HTERT RPE-1 (cell line): ENCODE data around the gene FAM107B.

Experiments used
- in situ Hi-C: fragments of 300-500 bp; cut with MboI; formaldehyde crosslinking; loops from 4 replicates; pipeline ENCODE4 v1.14.3; 2020; ENCODE audit warnings: low sequenced_read_pairs

The FAM107B gene

GRCh38 chr10:14519785-14520184 is 254.9 kb downstream of the FAM107B start:
- in situ Hi-C loops: no loop called here

- in situ Hi-C loops: no loop called here
These were observed 256.5 kb downstream of the FAM107B start for GRCh38 chr10:14518149-14518548.

- in situ Hi-C loops: no loop called here
These were observed 261.6 kb downstream of the FAM107B start for GRCh38 chr10:14513123-14513522.

- in situ Hi-C loops: no loop called here
These were observed 264.4 kb downstream of the FAM107B start for GRCh38 chr10:14510346-14510745.

GRCh38 chr10:14508725-14509124 is 266.0 kb downstream of the FAM107B start:
- in situ Hi-C loops: no loop called here

- in situ Hi-C loops: no loop called here
These were observed 266.9 kb downstream of the FAM107B start for GRCh38 chr10:14507781-14508180.

- in situ Hi-C loops: no loop called here
These were observed 267.5 kb downstream of the FAM107B start for GRCh38 chr10:14507176-14507575.

- in situ Hi-C loops: no loop called here
These were observed 272.3 kb downstream of the FAM107B start for GRCh38 chr10:14502431-14502830.

- in situ Hi-C loops: no loop called here
These were observed 274.4 kb downstream of the FAM107B start for GRCh38 chr10:14500172-14500765.

GRCh38 chr10:14499601-14499904 is 275.1 kb downstream of the FAM107B start:
- in situ Hi-C loops: no loop called here

- in situ Hi-C loops: no loop called here
These were observed 276.4 kb downstream of the FAM107B start for GRCh38 chr10:14498326-14498725.

- in situ Hi-C loops: no loop called here
These were observed 282.9 kb downstream of the FAM107B start for GRCh38 chr10:14491811-14492210.

- in situ Hi-C loops: no loop called here
These were observed 285.0 kb downstream of the FAM107B start for GRCh38 chr10:14489522-14490177.

- in situ Hi-C loops: no loop called here
These were observed 287.2 kb downstream of the FAM107B start for GRCh38 chr10:14487488-14487883.

GRCh38 chr10:14486777-14487487 is 287.8 kb downstream of the FAM107B start:
- in situ Hi-C loops: no loop called here

GRCh38 chr10:14485986-14486385 is 288.7 kb downstream of the FAM107B start:
- in situ Hi-C loops: no loop called here

GRCh38 chr10:14483417-14483816 is 291.3 kb downstream of the FAM107B start:
- in situ Hi-C loops: no loop called here

- in situ Hi-C loops: no loop called here
These were observed 292.9 kb downstream of the FAM107B start for GRCh38 chr10:14481752-14482151.

- in situ Hi-C loops: no loop called here
These were observed 293.7 kb downstream of the FAM107B start for GRCh38 chr10:14481014-14481413.

- in situ Hi-C loops: no loop called here
These were observed 296.1 kb downstream of the FAM107B start for GRCh38 chr10:14478604-14479003.

GRCh38 chr10:14478201-14478600 is 296.5 kb downstream of the FAM107B start:
- in situ Hi-C loops: no loop called here

GRCh38 chr10:14477408-14477710 is 297.3 kb downstream of the FAM107B start:
- in situ Hi-C loops: no loop called here
